GM10266 (cell line): ENCODE data around the gene TEFM.
"Not testable (repeated sequence)": the region's sequence is repeated elsewhere in the genome, so short reads cannot be mapped to it uniquely, and the experiment has no call there.

ENCODE experiments used
- DNase-seq: peaks from one replicate; pipeline ENCODE4 v3.0.0; 2012; ENCODE audit errors: extremely low spot score
- CTCF ChIP-seq: IDR thresholded peaks from 2 replicates; pipeline ENCODE4 v1.5.1; 2012; ENCODE audit warnings: mild to moderate bottlenecking, low read depth; ENCODE audit not compliant: control insufficient read depth, insufficient read depth; ENCODE audit errors: missing control alignments

Gene TEFM

GRCh38 chr17:30942308-30943079 is 36.5 kb upstream of the TEFM start:
- no peak for TF ChIP-seq CTCF
- DNase-seq: no peak

GRCh38 chr17:30939051-30939689 is 33.1 kb upstream of the TEFM start:
- no peak for TF ChIP-seq CTCF
- DNase-seq: peak; percentile 65

- TF ChIP-seq CTCF: no peak
- no peak for DNase-seq
Observed at GRCh38 chr17:30933966-30934365, 27.9 kb upstream of the TEFM start.

DNA sequence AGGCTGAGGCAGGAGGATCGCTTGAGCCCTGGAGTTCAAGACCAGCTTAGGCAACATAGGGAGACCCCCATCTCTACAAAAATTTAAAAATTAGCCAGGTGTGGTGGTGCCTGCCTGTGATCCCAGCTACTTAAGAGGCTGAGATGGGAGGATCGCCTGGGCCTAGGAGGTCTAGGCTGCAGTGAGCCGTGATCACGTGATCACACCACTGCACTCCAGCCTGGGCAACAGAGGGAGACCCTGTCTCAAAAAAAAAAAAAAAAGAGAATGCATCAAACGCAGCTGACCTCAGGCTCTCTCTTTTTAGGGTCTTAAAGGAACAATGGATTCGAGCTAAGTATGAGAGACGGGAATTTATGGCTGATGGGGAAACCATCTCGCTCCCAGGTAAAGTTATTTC is 25.5 kb upstream of the TEFM start:
- DNase-seq: not testable (repeated sequence)

- DNase-seq: no peak
Observed at GRCh38 chr17:30930495-30930894, 24.5 kb upstream of the TEFM start.

DNA sequence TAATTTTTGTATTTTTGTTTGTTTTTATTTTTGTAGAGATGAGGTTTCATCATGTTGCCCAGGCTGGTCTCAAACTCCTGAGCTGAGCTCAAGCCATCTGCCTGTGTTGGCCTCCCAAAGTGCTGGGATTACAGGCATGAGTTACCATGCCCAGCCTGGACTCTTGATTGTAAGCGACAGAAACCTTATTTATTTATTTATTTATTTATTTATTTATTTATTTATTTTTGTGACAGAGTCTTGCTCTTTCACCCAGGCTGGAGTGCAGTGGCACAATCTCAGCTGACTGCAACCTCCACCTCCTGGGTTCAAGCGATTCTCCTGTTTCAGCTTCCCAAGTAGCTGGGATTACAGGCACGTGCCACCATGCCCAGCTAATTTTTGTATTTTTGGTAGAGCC is 23.8 kb upstream of the TEFM start:
- not testable (repeated sequence) for DNase-seq

More at GRCh38 chr17:30930495-30930894, 24.5 kb upstream of the TEFM start:
- no peak for TF ChIP-seq CTCF

DNA sequence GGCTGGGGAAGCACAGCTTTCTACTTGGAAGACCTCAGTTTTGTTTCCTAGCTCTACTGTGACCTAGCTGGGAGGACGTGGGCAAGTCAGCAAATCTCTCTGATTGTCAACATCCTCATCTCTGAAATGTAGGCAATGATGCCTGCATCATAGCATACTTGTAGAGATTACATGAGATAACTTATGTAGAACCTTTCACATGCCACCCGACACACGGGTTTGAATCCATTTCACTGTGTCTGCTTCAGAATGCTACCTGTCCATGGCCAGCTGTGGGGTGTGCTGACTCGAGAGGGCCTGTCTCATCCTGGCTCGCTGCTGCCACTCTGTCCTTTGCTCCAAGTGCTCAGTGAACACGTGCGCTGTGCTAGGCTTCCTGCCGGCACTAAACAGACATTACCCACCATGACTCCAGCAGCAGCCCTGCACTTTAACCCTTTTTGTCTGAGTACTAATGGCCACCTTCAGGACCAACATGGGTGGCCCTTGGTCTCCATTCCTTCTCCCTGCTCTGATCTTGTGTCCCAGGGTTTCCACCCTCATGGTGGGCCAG is 23.1 kb upstream of the TEFM start:
- no peak for DNase-seq
- TF ChIP-seq CTCF: no peak

DNA sequence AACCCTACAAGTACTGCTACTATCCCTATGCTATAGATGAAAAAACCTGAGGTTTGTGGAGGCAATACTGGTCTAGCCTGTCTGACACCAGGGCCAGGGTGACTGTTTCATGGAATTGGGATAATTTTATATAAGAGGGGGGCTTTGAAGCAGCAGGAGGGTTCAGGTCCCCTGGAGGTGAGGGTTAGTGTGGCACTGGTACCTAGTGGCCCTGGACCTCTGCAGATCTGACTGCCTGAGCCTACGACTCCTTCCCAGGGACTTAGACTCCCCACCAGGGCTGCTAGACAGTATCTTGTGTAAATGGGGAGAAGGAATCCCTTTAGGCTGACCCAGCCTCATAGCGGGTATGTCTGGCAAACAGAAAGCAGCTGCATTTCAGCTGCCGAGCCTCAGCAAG is 22.5 kb upstream of the TEFM start:
- no peak for DNase-seq
- no peak for TF ChIP-seq CTCF
